SW 1271 (cell line): ENCODE results near the gene THAP7.
"Not testable (repeated sequence)": the region's sequence is repeated elsewhere in the genome, so short reads cannot be mapped to it uniquely, and the experiment has no call there.

Source experiments
- DNase-seq, 2 experiments: peaks; one replicate each; lab custom pipeline; 2025; lab: John Stamatoyannopoulos, UW

THAP7 gene

GRCh38 chr22:21012446-21013407 is 10.8 kb upstream of the THAP7 start:
- no peak for DNase-seq

GRCh38 chr22:21010426-21011113 is 8.7 kb upstream of the THAP7 start:
- no peak for DNase-seq

- DNase-seq = no peak
These were observed 7.9 kb upstream of the THAP7 start for GRCh38 chr22:21009638-21010425.

GRCh38 chr22:21009208-21009607 is 7.3 kb upstream of the THAP7 start:
- DNase-seq = not testable (repeated sequence)

GRCh38 chr22:21003782-21004181 is 1.9 kb upstream of the THAP7 start:
- no peak for DNase-seq

- DNase-seq = no peak
These were observed 824 bp downstream of the THAP7 start for GRCh38 chr22:21000987-21001600.

- no peak for DNase-seq
These were observed 1.5 kb downstream of the THAP7 start for GRCh38 chr22:21000207-21000986.

- no peak for DNase-seq
These were observed 2.3 kb downstream of the THAP7 start for GRCh38 chr22:20999350-21000206.

- no peak for DNase-seq
These were observed 3.2 kb downstream of the THAP7 start for GRCh38 chr22:20998411-20999336.

GRCh38 chr22:20997536-20998257 is 4.2 kb downstream of the THAP7 start:
- no peak for DNase-seq

- no peak for DNase-seq
These were observed 5.1 kb downstream of the THAP7 start for GRCh38 chr22:20996598-20997535.

GRCh38 chr22:20996031-20996410 is 5.9 kb downstream of the THAP7 start:
- DNase-seq = no peak

GRCh38 chr22:20995329-20996030 is 6.4 kb downstream of the THAP7 start:
- DNase-seq = no peak

- DNase-seq = no peak
These were observed 7.0 kb downstream of the THAP7 start for GRCh38 chr22:20994902-20995241.

GRCh38 chr22:20994128-20994901 is 7.6 kb downstream of the THAP7 start:
- no peak for DNase-seq
